Endothelial cell of umbilical vein (primary cell): ENCODE measurements around the gene GRAMD2B.

Source experiments
- EZH2 ChIP-seq: IDR thresholded peaks from 2 replicates; pipeline ENCODE4 v1.6.1; 2012; ENCODE audit warnings: borderline replicate concordance, low read depth, mild to moderate bottlenecking, moderate library complexity, low read length, inconsistent platforms; ENCODE audit not compliant: severe bottlenecking
- POLR2A ChIP-seq: IDR thresholded peaks from 2 replicates; pipeline ENCODE4 v1.6.1; 2012; ENCODE audit warnings: low read depth, mild to moderate bottlenecking, control low read depth, low read length

- TF ChIP-seq POLR2A = no peak
- TF ChIP-seq EZH2 = no peak
Observed at GRCh38 chr5:126486332-126486731, 63.1 kb downstream of the GRAMD2B start.
